Left colon (tissue), 2 donors: Measurements from ENCODE around the gene DPY19L2. TPM values are rescaled to one million over a fixed set of nuclear protein-coding genes. Genes with fewer than 3 reads are reported as not detected.
"Not testable (repeated sequence)": the region's sequence is repeated elsewhere in the genome, so short reads cannot be mapped to it uniquely, and the experiment has no call there.

Experiments used
- ATAC-seq: fragments of 200-7000 bp; cut with Tn5 transposase; one replicate; pipeline ENCODE4 v1.9.1; 2020; ENCODE audit warnings: mild to moderate bottlenecking, moderate library complexity
- DNase-seq, 2 donors: peaks; one replicate each; pipeline ENCODE4 v3.0.0-alpha.2; 2020
- intact Hi-C, 2 donors: fragments of 100-400 bp; cut with DNase I in 1 of 2; cut with micrococcal nuclease in 1 of 2; formaldehyde crosslinking; loops; one replicate each; pipeline versions ENCODE4 v1.11.2 to v1.14.0; 2022; cut with DNase I, micrococcal nuclease
- total RNA-seq, 2 donors: library from RNA; stranded (reverse); fragmentation: NEBNext Ultra II Directional; extraction: Animal tissue kit (Norgen Biotek cat#: 25700); gene quantifications; one replicate each; pipeline ENCODE4 v1.2.1, GENCODE V29; 2021
- donor health status: DM: no; HTN: no; CAD: no.
- donor health status: DM: yes; HTN: yes; CAD: no.

The DPY19L2 gene
- total RNA-seq, 2 donors from 2014 or later = 0.85 to 1.7 TPM

GRCh38 chr12:63572038-63572437 is 96.3 kb downstream of the DPY19L2 start:
- intact Hi-C loops, ATAC-seq, DNase-seq: not testable (repeated sequence)

GRCh38 chr12:63558445-63558844 is 109.8 kb downstream of the DPY19L2 start:
- DNase-seq, ATAC-seq, intact Hi-C loops: not testable (repeated sequence)

- DNase-seq, ATAC-seq, intact Hi-C loops: not testable (repeated sequence)
These were observed 116.9 kb downstream of the DPY19L2 start for GRCh38 chr12:63551397-63551796.

DNA sequence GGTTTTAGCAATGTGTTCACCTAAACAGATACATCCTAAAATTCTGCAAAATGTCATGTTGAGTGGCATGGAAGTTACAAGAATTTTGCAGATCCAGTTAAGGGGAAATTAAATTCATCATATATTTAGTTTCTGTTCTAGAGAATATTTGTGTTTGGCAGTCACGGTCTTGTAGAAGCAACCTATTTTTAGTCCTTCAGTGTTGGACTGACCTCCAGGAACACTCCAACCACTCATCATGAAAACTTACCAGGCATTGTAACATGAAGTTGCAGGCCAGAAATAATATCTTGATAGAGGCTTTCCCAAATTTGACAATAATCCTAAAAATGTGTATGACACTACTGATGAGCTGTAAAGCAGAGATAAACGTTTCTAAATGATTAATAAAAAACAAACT is 119.3 kb downstream of the DPY19L2 start:
- intact Hi-C loops, ATAC-seq, DNase-seq: not testable (repeated sequence)

GRCh38 chr12:63545298-63545916 is 122.9 kb downstream of the DPY19L2 start:
- intact Hi-C loops, DNase-seq, ATAC-seq: not testable (repeated sequence)

DNA sequence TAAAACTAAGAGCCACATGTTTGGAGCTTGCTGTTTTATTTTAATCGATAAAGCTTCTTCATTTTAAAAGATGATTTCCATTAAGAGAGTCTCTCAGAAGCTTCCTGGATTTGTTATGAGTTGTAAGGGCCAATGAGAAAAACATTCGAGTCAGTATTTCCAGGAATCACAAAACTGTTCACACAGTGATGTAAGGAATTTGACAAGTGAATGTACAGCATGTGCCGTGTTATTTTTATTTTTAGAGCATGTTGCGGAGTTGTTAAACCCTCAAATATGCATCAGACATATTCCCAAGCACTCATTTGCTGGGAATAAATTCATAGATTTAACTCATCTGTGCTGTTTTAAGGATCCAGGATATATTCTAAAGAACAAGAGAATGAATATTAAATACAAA is 129.6 kb downstream of the DPY19L2 start:
- intact Hi-C loops, DNase-seq, ATAC-seq: not testable (repeated sequence)

DNA sequence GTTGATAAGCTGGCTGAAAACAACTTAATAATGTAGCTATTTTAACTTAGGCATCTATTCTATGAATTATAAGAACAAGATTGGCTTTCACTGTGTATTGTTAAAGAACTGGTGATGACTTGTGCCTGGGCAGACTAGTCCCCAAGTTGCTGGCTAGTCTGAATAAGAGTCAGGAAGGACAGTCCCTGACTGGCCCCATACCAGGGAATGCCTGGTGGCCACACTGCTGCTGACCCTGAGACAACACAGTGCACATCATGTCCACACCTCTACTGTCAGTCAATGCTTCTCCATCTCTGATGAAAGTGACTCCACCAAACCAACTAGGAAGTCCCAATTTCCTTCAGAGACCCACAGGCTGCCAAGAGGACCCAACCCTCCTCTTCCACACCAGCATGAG is 130.5 kb downstream of the DPY19L2 start:
- intact Hi-C loops, ATAC-seq, DNase-seq: not testable (repeated sequence)

DNA sequence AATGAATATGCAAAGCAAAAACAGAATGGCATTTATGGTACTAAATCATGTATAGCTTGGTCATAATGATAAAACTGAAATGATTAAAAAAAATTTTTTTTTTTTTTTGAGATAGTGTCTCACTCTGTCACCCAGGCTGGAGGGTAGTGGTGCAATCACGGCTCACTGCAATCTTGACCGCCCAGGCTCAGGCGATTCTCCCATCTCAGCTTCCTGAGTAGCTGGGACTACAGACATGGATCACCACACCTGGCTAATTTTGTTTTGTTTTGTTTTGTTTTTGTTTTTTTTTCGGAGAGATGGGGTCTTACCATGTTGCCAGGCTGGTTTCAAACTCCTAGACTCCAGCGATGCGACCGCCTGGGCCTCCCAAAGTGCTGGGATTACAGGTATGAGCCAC is 138.7 kb downstream of the DPY19L2 start:
- ATAC-seq, intact Hi-C loops, DNase-seq: not testable (repeated sequence)

DNA sequence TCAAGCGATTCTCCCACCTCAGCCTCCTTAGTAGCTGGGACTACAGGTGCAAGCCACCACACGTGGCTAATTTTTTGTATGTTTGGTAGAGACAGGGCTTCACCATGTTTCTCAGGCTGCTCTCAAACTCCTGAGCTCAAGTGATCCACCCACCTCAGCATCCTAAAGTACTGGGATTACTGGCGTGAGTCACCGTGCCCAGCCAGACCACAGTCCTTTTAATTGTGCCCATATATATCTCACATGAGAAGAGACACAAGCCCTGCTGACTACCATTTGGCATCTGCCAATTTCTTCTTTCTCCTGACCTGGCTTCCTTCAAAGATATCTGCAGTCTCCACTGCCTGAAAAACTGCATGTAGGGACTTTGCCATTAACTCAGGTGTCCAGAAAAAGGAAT is 142.5 kb downstream of the DPY19L2 start:
- intact Hi-C loops = no loop called here
- DNase-seq = no peak
- ATAC-seq = no peak

DNA sequence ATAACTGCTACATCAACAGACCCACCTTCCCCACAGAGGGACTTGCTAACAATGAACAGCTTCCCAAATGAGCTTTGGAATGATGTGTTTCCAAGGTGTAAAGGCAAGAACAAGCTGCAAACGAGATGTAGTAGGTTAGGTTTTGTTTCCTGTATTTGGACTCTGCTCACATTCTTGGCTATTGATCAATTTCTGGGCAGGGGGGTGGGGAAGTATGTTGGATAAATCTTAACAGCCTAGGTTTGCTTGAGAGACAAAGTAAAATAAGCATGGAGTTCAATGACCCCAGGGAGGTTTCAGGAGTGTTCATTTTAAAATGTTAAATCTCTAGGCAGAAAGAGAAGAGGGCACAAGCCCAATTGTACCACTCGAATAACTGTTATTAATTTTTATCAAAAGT is 146.6 kb downstream of the DPY19L2 start:
- ATAC-seq (no peak), DNase-seq (no peak)
- intact Hi-C loops = no loop called here

Other genes with a start within 250 kb of the DPY19L2 start
- gene RXYLT1, start 111.4 kb upstream of the DPY19L2 start, total RNA-seq = 10 to 100 TPM; 10.1 to 12.8 TPM
- gene SRGAP1, start 176.2 kb upstream of the DPY19L2 start, total RNA-seq = 10 to 100 TPM; 18.6 to 22.7 TPM